Stimulated activated CD8-positive, alpha-beta memory T cell treated with anti-CD3 and anti-CD28 coated beads, Interleukin-4, amount 100 ng/mL, for 48 hours (primary cell): ENCODE results near the gene ASCL5.

ENCODE experiments used
- DNase-seq: peaks from one replicate; pipeline ENCODE4 v3.0.0-alpha.2; 2020

ASCL5 gene

GRCh38 chr1:201153474-201154388 lies 26.7 kb upstream of the ASCL5 start:
- DNase-seq, result no peak

- no peak for DNase-seq
Measured at GRCh38 chr1:201149400-201149799, 22.4 kb upstream of the ASCL5 start.

- DNase-seq, result no peak
Measured at GRCh38 chr1:201147396-201148015, 20.5 kb upstream of the ASCL5 start.

- no peak for DNase-seq
Measured at GRCh38 chr1:201146626-201147390, 19.8 kb upstream of the ASCL5 start.

GRCh38 chr1:201145816-201146215 lies 18.8 kb upstream of the ASCL5 start:
- DNase-seq, result no peak

GRCh38 chr1:201145132-201145531 lies 18.1 kb upstream of the ASCL5 start:
- no peak for DNase-seq

- DNase-seq, result no peak
Measured at GRCh38 chr1:201144701-201145100, 17.7 kb upstream of the ASCL5 start.

GRCh38 chr1:201143726-201144635 lies 17.0 kb upstream of the ASCL5 start:
- DNase-seq, result no peak

GRCh38 chr1:201142849-201143725 lies 16.1 kb upstream of the ASCL5 start:
- no peak for DNase-seq

- no peak for DNase-seq
Measured at GRCh38 chr1:201142011-201142848, 15.2 kb upstream of the ASCL5 start.

GRCh38 chr1:201141418-201141817 lies 14.4 kb upstream of the ASCL5 start:
- no peak for DNase-seq

- DNase-seq, result no peak
Measured at GRCh38 chr1:201140941-201141260, 13.9 kb upstream of the ASCL5 start.

- no peak for DNase-seq
Measured at GRCh38 chr1:201140235-201140940, 13.4 kb upstream of the ASCL5 start.

- no peak for DNase-seq
Measured at GRCh38 chr1:201139756-201140155, 12.8 kb upstream of the ASCL5 start.

- DNase-seq, result no peak
Measured at GRCh38 chr1:201139306-201139705, 12.3 kb upstream of the ASCL5 start.

- no peak for DNase-seq
Measured at GRCh38 chr1:201138311-201138840, 11.4 kb upstream of the ASCL5 start.

- no peak for DNase-seq
Measured at GRCh38 chr1:201137579-201138310, 10.8 kb upstream of the ASCL5 start.

GRCh38 chr1:201137024-201137392 lies 10.0 kb upstream of the ASCL5 start:
- no peak for DNase-seq
